Measurements from ENCODE around the gene PPEF1. TPM values are rescaled to one million over a fixed set of nuclear protein-coding genes. Genes with fewer than 3 reads are reported as not detected.
A peak's percentile ranks its signal among the peaks of the same experiment; 100 is the strongest.

Gene PPEF1
- total RNA-seq: under 1 TPM in 1 of 2 donors, not detected in 1; 0.24 TPM
- long read RNA-seq, donor 1: 0 reads
- long read RNA-seq, donor 2: 0 reads

DNA sequence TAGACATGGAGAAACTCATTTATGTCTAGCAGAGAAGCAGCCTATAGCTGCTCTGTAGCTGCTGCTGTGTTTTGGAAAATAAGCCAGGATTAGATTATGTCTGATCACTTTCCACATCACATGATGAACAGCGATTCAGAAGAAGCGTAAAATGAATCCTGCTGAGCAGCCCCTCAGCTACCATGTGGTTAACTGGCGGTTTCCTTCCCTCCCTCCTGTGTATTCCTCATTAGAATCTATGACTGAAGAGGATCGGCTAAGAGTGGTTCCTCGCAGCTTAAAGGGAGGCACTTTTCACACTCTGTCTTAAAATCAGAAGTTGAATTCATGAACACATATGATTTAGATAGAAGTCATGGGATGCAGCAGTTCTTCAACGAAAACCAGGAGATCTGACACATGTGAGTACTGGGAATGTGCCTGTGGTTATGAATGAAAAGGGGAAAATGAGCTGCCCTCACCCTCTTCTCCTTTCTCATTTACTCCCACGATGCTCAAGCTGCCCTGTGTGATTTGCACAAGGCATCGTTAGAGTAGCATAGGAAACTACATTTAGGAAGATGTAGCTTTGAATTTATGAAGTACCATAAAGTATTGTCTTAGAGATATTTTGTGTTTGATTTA, at the start of gene PPEF1:
TSS of gene PPEF1 (plus strand) at position 220 of the 624 bp plus-strand sequence. CDS start at position 356, 136 bp downstream.
- intact Hi-C loops (cut with DNase I): no loop called here
- no peak for DNase-seq (ENCODE audit: low spot score)

GRCh38 chrX:18661273-18661672, 46.2 kb upstream of the PPEF1 start:
- DNase-seq (ENCODE audit: low spot score): no peak
- intact Hi-C loops (cut with DNase I): no loop called here

- intact Hi-C loops (cut with DNase I): no loop called here
These were observed 42.5 kb upstream of the PPEF1 start for GRCh38 chrX:18664947-18665346.

GRCh38 chrX:18666614-18667013, 40.8 kb upstream of the PPEF1 start:
- no peak for DNase-seq (ENCODE audit: low spot score)
- intact Hi-C loops (cut with DNase I): no loop called here

More at GRCh38 chrX:18664947-18665346, 42.5 kb upstream of the PPEF1 start:
- DNase-seq (ENCODE audit: low spot score): no peak

DNA sequence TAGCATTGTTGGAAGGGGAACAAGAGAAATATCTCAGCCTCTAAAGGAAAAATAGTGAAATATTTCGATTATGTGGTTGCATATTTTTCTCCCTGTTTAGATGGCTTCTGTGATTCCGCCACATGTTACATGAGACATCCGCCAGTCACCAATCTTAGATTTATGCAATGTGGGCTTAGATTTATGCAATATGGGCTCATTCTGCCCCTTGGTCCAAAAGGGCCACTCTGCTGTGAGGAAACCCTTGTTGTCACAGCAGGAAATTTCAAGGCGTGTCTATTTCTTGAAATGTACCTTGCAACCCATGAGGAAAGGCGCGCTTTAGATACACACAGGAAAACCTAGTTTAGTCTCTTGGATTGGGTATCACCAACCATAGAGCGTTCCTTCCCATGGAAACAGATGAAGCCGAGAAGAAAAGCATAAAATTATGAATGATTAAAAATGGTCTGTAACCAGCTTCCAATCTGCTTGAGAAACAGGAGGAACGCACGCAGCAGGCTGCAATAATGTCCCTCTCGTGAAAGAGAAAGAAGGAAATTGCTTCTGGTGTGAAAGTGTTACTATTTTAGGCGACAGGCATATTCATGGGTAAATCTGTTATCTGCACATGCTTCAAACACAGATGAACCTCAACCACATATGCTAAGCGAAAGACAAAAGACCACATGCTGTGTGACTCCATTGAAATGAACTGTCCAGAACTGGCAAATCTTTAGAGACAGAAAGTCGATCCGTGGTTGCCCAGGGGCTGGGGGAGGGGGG, 39.2 kb upstream of the PPEF1 start:
- intact Hi-C loops (cut with DNase I): no loop called here
- DNase-seq (ENCODE audit: low spot score): no peak

- intact Hi-C loops (cut with DNase I): loop anchor here in 1 of 2 donors (10.0 kb wide), 1 partner anchor 223 kb away; no protein-coding TSS in a partner anchor
- no peak for DNase-seq (ENCODE audit: low spot score)
These were observed 35.4 kb upstream of the PPEF1 start, which contains the start of gene RS1 for GRCh38 chrX:18672008-18672407. Gene RS1, minus strand, starts transcription at chrX:18672108. Its CDS starts 40 bp downstream, at chrX:18672068.

DNA sequence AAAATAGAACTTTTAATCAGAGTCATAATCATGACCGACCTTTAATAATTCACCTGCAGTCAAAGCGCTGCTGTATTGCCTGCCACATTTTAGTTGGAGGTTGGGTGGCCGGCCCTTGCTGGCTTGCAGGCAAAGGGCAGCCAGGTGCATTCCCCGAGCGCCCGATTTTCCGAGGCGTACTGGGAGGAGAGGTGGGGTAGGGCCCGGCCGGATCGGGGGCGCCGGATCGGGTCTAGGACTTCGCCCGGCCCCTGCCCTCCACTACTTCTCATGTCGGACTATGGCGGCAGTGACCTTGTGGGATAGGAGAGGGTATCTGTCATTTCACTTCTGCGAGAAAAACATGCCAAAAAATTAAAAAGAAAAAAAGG, 33.0 kb upstream of the PPEF1 start:
- intact Hi-C loops (cut with DNase I): loop anchor here in 1 of 2 donors (10.0 kb wide), 1 partner anchor 220 kb away; no protein-coding TSS in a partner anchor
- DNase-seq (ENCODE audit: low spot score): no peak

DNA sequence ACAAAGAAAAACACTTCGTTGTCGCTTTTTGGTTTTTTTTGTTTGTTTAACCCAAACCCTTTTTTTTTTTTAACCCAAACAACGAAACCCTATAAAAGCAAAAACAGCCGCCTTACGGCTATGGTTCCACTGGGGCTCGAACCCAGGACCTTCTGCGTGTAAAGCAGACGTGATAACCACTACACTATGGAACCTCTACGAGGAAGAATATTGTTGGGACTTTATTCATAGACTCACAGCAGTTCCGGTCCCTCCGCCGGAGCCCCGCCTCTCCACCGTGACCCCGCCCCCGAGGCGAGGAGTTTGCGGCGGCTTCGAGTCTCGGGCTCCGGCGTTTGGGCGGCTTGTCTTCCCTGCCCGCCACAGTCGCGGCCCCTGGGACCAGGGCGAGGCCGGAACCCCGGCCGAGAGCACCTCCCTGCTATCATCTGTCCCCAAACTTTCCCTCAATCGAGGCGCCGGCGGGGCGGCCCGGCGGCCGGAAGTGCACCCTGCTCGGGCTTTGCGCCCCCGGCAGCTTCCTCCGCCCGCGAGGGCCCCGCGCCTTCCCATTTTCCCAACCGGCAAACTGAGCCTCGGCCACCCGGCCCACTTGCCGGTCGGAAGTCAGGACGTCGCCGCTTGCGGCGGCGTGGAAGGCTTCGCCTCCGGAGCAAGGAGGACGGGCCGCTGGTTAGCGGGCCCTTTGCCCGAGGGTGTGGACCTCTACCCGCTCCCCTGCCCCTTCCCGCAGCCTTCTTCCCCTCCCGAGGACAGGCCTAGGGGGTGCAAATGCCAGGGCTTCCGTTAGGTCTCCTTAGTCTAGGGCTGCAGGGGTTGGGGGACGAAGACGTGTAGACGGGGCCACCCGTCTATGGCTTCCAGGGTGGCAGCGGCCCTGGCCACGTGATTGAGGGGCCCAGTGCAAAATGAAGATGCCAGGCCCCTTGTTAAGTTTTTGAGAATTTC, 32.4 kb upstream of the PPEF1 start:
- DNase-seq (ENCODE audit: low spot score): peak; percentile 92

DNA sequence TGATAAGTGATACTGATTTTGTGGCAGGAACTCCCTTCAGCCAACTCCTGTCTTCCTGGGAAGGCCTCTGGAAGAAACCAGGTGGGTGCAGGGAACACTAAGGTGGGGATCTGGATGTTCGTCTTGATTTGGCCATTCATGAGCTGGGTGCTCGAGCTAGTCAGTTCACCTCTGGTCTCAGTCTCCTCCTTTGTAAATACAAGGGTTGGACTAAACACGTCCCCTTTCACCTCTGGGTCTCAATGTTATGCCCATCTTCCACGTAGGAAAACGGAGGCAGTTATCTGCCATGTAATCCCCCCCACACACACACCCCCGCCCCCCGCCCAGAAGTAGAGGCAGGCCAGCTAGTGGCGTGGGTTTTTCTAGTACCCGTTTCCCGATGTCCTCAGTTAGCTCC, 31.4 kb upstream of the PPEF1 start:
- no peak for DNase-seq (ENCODE audit: low spot score)
- intact Hi-C loops (cut with DNase I): loop anchor here in 1 of 2 donors (10.0 kb wide), 1 partner anchor 219 kb away; no protein-coding TSS in a partner anchor

More for the DNA sequence above, 32.4 kb upstream of the PPEF1 start:
- intact Hi-C loops (cut with DNase I): loop anchor here in 1 of 2 donors (10.0 kb wide), 1 partner anchor 220 kb away; no protein-coding TSS in a partner anchor

DNA sequence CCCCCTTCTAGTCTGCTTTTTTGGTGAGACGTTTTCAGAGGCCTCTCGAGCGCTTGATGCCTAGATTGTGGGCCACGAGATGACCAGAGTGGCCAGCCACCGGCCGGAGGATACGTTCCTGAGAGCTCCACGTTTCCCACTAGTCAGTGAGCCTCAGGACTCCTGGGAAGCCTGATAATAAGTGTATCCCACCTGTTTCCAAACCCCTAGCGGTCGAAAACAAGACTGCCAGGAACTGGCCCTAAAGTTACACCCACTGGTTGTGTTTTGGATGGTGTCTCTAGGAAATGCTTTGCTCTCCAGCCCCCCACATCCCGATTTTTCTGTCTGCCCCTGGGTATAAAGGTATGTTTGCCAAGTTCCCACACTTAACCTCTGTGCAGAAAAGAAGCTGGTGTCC, 31.0 kb upstream of the PPEF1 start:
- DNase-seq (ENCODE audit: low spot score): no peak
- intact Hi-C loops (cut with DNase I): loop anchor here in 1 of 2 donors (10.0 kb wide), 1 partner anchor 218 kb away; no protein-coding TSS in a partner anchor

DNA sequence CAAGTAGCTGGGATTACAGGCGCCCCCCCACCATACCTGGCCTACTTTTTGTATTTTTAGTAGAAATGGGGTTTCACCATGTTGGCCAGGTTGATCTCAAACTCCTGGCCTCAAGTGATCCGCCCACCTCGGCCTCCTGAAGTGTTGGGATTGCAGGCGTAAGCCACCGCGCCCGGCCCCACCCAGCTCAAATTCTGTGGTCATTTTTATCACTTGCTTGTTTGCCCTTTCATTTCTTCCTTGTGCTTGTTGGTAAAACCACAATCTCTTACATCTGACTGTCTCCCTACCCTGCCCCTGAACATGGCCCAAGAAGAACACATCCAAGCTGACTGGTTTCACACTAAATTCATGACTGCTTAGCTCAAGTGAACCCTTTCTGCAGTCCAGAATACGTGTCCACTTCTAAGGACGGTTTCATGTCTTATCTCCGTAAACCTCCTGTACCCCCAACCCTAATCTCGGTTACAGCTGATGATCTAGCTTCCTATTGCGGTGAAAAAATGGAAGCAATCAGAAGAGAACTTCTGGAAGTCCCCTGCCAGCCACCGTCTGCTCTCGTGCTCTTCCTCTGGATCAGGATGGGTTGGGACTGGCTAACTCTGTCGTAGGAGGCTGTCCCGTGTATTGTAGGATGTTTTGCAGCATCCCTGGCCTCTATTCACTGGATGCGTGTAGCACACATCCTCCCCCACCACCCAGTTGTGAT, 30.1 kb upstream of the PPEF1 start:
- intact Hi-C loops (cut with DNase I): loop anchor here in 1 of 2 donors (10.0 kb wide), 1 partner anchor 217 kb away; no protein-coding TSS in a partner anchor
- no peak for DNase-seq (ENCODE audit: low spot score)

GRCh38 chrX:18681996-18682395, 25.4 kb upstream of the PPEF1 start:
- intact Hi-C loops (cut with DNase I): loop anchor here in 1 of 2 donors (10.0 kb wide), 1 partner anchor 183 kb away; no protein-coding TSS in a partner anchor
- DNase-seq (ENCODE audit: low spot score): no peak

DNA sequence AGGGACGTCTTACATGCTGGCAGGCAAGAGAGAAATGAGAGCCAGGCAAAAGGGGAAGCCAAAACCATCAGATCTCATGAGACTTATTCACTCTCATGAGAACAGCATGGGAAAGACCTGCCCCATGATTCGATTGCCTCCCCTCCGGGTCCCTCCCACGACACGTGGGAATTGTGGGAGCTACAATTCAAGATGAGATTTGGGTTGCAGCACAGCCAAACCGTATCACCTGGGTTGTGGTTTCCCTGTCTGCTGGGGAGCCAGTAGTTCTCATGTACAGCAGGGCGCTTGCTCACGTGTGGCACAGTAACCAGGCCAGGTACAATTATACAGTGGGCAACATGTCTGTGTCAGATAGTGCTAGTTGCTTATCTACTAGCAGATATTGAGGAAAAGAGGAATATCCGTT, 24.5 kb upstream of the PPEF1 start:
- intact Hi-C loops (cut with DNase I): loop anchor here in 1 of 2 donors (10.0 kb wide), 1 partner anchor 182 kb away; no protein-coding TSS in a partner anchor
- no peak for DNase-seq (ENCODE audit: low spot score)

GRCh38 chrX:18687856-18688495, 19.5 kb upstream of the PPEF1 start:
- intact Hi-C loops (cut with DNase I): loop anchor here in 1 of 2 donors (10.0 kb wide), 1 partner anchor 177 kb away; no protein-coding TSS in a partner anchor

GRCh38 chrX:18691431-18691830, 16.0 kb upstream of the PPEF1 start:
- no peak for DNase-seq (ENCODE audit: low spot score)
- intact Hi-C loops (cut with DNase I): no loop called here

More at GRCh38 chrX:18687856-18688495, 19.5 kb upstream of the PPEF1 start:
- no peak for DNase-seq (ENCODE audit: low spot score)

GRCh38 chrX:18692541-18692940, 14.9 kb upstream of the PPEF1 start:
- intact Hi-C loops (cut with DNase I): no loop called here

DNA sequence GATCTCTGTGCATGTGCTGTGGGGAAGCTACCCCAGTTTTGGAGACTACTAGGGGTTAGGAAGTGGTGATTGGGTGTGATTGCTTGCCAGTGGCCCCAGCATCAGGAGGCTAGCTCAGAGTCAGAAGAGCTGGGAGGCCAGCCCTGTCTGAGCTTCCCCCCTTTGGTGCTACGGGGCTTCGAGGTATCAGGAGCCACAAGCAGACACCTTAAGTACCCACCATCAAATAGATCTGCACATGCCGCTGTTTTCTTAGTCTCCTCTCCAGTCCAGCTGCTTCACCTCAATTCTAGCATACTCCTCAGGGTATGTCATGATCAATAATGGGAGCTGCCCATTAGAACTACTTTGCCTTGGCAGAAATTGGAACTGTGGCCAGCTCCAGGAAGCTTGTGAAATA, 10.8 kb upstream of the PPEF1 start:
- intact Hi-C loops (cut with DNase I): no loop called here
- no peak for DNase-seq (ENCODE audit: low spot score)

More at GRCh38 chrX:18692541-18692940, 14.9 kb upstream of the PPEF1 start:
- no peak for DNase-seq (ENCODE audit: low spot score)
